ENCODE results near the gene ZNF175. TPM values are rescaled to one million over a fixed set of nuclear protein-coding genes. Genes with fewer than 3 reads are reported as not detected.

The ZNF175 gene
- total RNA-seq, 1 experiment from 2014 or later: 9.3 TPM

GRCh38 chr19:51525651-51526050, 45.4 kb upstream of the ZNF175 start:
- ATAC-seq: no peak
- CTCF ChIA-PET: no interaction called here
- no TSS peak for BruUV-seq (replicated peaks)
- Histone ChIP-seq H3K9me3 (ENCODE audit: control insufficient read depth in 1 of 2, insufficient read depth in 1 of 2, low read depth in 1 of 2, low read length in 2 of 2) (no peaks in the 10 kb centered on the region; a peak in 1 of 4 replicates), H4K20me1 (ENCODE audit: insufficient read depth) (no peaks in the 10 kb centered on the region), H3K4me1 (ENCODE audit: control insufficient read depth in 1 of 2, insufficient read depth in 2 of 2, low read length in 2 of 2) (no peaks in the 10 kb centered on the region), H3K27ac (ENCODE audit: low read depth, low read length) (no peak overlapping the region), H3K4me3 (replicated peaks in 1 of 2; ENCODE audit: low read depth in 1 of 2, low read length in 2 of 2) (no peak overlapping the region), H3K4me2 (ENCODE audit: low read length) (no peak overlapping the region), H3K9ac (ENCODE audit: low read length) (no peak overlapping the region), H3K9me2 (ENCODE audit: insufficient read depth) (no peaks in the 10 kb centered on the region), H3K79me2 (ENCODE audit: insufficient read depth, low read length) (no peaks in the 10 kb centered on the region), H3K36me3 (ENCODE audit: control insufficient read depth in 1 of 2, insufficient read depth in 2 of 2, low read length in 2 of 2) (no peaks in the 10 kb centered on the region), H3K27me3 (ENCODE audit: insufficient read depth, low read length) (peaks cover 56% of the 10 kb centered on the region), H2AFZ (ENCODE audit: low read depth, low read length, poor library complexity, severe bottlenecking) (no peak overlapping the region)
- RAD21 ChIA-PET (ENCODE audit: low non-redundant PET in 1 of 2, low total read pairs in 2 of 2, uncharacterized antibody in 2 of 2, unreplicated experiment in 2 of 2): no interaction called here
- POLR2A ChIA-PET: no interaction called here
- TF ChIP-seq FOSL1 (IDR thresholded peaks at IDR 0.05; ENCODE audit: low read depth): no peak
- no peak for TF ChIP-seq ZFX (IDR thresholded peaks at IDR 0.05)
- no peak for TF ChIP-seq POLR2AphosphoS5 (IDR thresholded peaks at IDR 0.05; ENCODE audit: low read depth, low read length)
- TF ChIP-seq POLR2A (IDR thresholded peaks at IDR 0.05; ENCODE audit: borderline replicate concordance, extremely low read depth, insufficient read depth, insufficient read length): no peak
- TF ChIP-seq SRF (IDR thresholded peaks at IDR 0.05; ENCODE audit: low read depth): no peak
- TF ChIP-seq ATF3 (IDR thresholded peaks at IDR 0.05): no peak
- TF ChIP-seq EZH2 (IDR thresholded peaks at IDR 0.05): no peak
- no peak for TF ChIP-seq MAX (IDR thresholded peaks at IDR 0.05)
- no peak for TF ChIP-seq ZNF274 (IDR thresholded peaks at IDR 0.05; ENCODE audit: low read depth, low read length)
- no peak for TF ChIP-seq JUND (IDR thresholded peaks at IDR 0.05)
- TF ChIP-seq CBX3 (IDR thresholded peaks at IDR 0.05; ENCODE audit: low read depth): no peak
- no peak for TF ChIP-seq SIN3A (IDR thresholded peaks at IDR 0.05; ENCODE audit: low read depth)
- no peak for TF ChIP-seq REST (IDR thresholded peaks at IDR 0.05; ENCODE audit: low read depth)
- no peak for TF ChIP-seq SP1 (IDR thresholded peaks at IDR 0.05; ENCODE audit: low read depth)
- TF ChIP-seq ELF1 (IDR thresholded peaks at IDR 0.05; ENCODE audit: borderline replicate concordance, low read depth): no peak
- TF ChIP-seq RAD21 (IDR thresholded peaks at IDR 0.05; ENCODE audit: low read depth): no peak
- no peak for TF ChIP-seq CEBPB (IDR thresholded peaks at IDR 0.05; ENCODE audit: low read depth)
- TF ChIP-seq EGR1 (IDR thresholded peaks at IDR 0.05; ENCODE audit: low read depth): no peak
- intact Hi-C loops (cut with micrococcal nuclease): no loop called here
- DNase-seq (ENCODE audit: low read depth, low spot score): no peak

All from HCT116 (cell line).